ENCODE results near the gene CRYAB.

Gene CRYAB

GRCh38 chr11:111939836-111940604 is 28.4 kb upstream of the CRYAB start:
- no peak for DNase-seq (ENCODE audit: insufficient read length, low spot score)
- FAIRE-seq, result no peak
- TF ChIP-seq CTCF (IDR thresholded peaks at IDR 0.05; ENCODE audit: insufficient read depth, missing control alignments), result no peak

GRCh38 chr11:111938687-111939160 is 27.2 kb upstream of the CRYAB start:
- FAIRE-seq, result no peak
- no peak for DNase-seq (ENCODE audit: insufficient read length, low spot score)

GRCh38 chr11:111937844-111938243 is 26.3 kb upstream of the CRYAB start:
- DNase-seq (ENCODE audit: insufficient read length, low spot score) (no peak), FAIRE-seq (no peak)
- no peak for TF ChIP-seq CTCF (IDR thresholded peaks at IDR 0.05; ENCODE audit: insufficient read depth, missing control alignments)

More at GRCh38 chr11:111938687-111939160, 27.2 kb upstream of the CRYAB start:
- TF ChIP-seq CTCF (IDR thresholded peaks at IDR 0.05; ENCODE audit: insufficient read depth, missing control alignments), result no peak

GRCh38 chr11:111937461-111937769 is 25.8 kb upstream of the CRYAB start:
- no peak for FAIRE-seq
- no peak for DNase-seq (ENCODE audit: insufficient read length, low spot score)
- TF ChIP-seq CTCF (IDR thresholded peaks at IDR 0.05; ENCODE audit: insufficient read depth, missing control alignments), result no peak

- FAIRE-seq (no peak), DNase-seq (ENCODE audit: insufficient read length, low spot score) (no peak)
- no peak for TF ChIP-seq CTCF (IDR thresholded peaks at IDR 0.05; ENCODE audit: insufficient read depth, missing control alignments)
Observed at GRCh38 chr11:111936040-111936540, 24.5 kb upstream of the CRYAB start.

- no peak for DNase-seq (ENCODE audit: insufficient read length, low spot score)
- TF ChIP-seq CTCF (IDR thresholded peaks at IDR 0.05; ENCODE audit: insufficient read depth, missing control alignments), result no peak
- no peak for FAIRE-seq
Observed at GRCh38 chr11:111935317-111936039, 23.9 kb upstream of the CRYAB start.

GRCh38 chr11:111934306-111934705 is 22.7 kb upstream of the CRYAB start:
- no peak for DNase-seq (ENCODE audit: insufficient read length, low spot score)
- FAIRE-seq, result no peak

More at GRCh38 chr11:111934306-111934705, 22.7 kb upstream of the CRYAB start:
- no peak for TF ChIP-seq CTCF (IDR thresholded peaks at IDR 0.05; ENCODE audit: insufficient read depth, missing control alignments)
